ENCODE measurements around the gene COQ2. TPM values are rescaled to one million over a fixed set of nuclear protein-coding genes. Genes with fewer than 3 reads are reported as not detected.
"Not testable (repeated sequence)": the region's sequence is repeated elsewhere in the genome, so short reads cannot be mapped to it uniquely, and the experiment has no call there.

COQ2 gene
- total RNA-seq, 1 donor = 18.1 TPM

- TF ChIP-seq CTCF (IDR thresholded peaks at IDR 0.05; ENCODE audit: insufficient read depth, low read depth, low read length) = no peak
- no peak for DNase-seq (ENCODE audit: low read depth)
- H3K4me3 ChIP-seq (ENCODE audit: low read depth, low read length) = no peak overlapping the region
These were observed 20.6 kb upstream of the COQ2 start for GRCh38 chr4:83305187-83305586.

DNA sequence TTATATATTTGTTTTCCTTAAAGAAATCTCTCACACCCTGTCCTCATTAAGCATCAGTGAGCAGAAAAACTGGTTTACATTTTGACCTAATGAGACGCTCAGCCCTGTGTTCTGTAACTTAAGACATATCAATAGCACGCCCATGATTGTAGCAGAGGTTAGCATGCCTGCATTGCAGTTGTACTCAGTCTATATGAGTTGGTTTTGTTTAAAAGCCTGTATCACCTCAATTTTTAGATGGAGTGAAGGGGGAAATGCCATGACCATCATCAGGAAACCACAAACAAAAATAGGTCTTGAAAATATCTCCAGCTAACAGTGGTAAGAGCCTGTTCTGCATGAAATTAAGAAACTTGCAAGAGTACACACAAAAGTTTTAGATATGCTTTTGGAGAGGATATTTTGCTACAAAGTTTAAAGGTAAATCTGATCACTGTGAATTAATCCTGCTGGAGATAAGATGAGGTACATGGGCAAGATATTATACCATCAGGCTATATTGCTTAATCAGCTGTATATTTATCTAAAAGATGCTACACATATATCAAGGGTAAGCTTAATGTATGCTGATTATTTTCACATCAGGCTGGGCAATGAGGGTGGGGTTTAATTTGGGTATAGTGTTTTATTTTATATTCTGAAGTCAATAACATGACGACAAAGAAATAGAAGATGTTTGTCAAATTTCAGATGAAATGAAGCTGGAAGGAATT lies 13.1 kb upstream of the COQ2 start:
- no peak for TF ChIP-seq CTCF (IDR thresholded peaks at IDR 0.05; ENCODE audit: insufficient read depth, low read depth, low read length)
- DNase-seq (ENCODE audit: low read depth) = no peak
- H3K4me3 ChIP-seq (ENCODE audit: low read depth, low read length) = no peak overlapping the region

DNA sequence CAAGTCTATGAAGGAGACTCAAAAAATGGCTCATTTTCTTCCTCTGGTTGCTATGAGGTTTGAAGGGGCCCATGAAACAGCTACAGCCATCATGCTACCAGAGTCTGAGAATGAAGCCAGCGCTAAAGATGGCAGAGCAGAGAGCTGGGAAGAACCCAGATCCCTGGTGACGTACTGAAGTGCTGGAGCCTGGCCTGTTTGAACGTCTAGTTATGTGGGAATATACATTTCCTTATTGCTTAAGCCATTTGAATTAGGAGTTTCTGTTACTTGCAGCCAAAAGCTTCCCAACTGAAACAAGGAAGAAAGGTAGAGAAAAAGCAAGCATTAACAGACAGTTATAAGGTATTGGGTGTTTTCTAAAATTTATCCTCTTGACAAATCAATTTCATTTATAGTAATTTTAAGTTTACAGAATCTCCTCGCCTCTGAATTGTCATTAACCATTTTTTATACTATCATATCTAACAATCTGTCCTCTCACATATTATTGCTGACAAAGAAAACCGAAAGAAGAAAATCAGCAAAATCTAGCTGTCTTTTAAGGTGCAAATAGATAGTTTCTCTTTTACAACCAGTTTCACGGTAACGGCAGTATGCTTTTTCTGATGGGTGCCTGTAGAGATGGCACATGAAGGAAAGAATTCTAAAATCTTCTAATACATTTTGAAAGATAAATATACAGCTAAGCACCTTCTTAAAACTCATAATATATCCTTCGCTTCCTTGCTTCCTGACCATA lies 8.9 kb upstream of the COQ2 start:
- no peak for DNase-seq (ENCODE audit: low read depth)
- no peak for TF ChIP-seq CTCF (IDR thresholded peaks at IDR 0.05; ENCODE audit: insufficient read depth, low read depth, low read length)
- no peak overlapping the region for H3K4me3 ChIP-seq (ENCODE audit: low read depth, low read length)

GRCh38 chr4:83290059-83290774 lies 5.6 kb upstream of the COQ2 start:
- DNase-seq (ENCODE audit: low read depth); H3K4me3 ChIP-seq (ENCODE audit: low read depth, low read length): not testable (repeated sequence)

DNA sequence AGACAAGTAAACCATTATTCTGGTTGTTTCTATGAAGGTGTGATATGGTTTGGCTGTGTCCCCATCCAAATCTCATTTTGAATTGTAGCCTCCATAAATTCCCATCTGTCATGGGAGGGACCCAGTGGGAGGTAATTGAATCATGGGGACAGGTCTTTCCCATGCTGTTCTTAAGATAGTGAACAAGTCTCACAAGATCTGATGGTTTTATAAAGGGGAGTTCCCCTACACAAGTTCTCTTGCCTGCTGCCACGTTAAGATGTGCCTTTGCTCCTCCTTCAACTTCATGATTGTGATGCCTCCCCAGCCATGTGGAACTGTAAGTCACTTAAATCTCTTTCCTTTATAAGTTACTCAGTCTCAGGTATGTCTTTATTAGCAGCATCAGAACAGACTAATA lies 3.8 kb upstream of the COQ2 start:
- not testable (repeated sequence) for H3K4me3 ChIP-seq (ENCODE audit: low read depth, low read length); DNase-seq (ENCODE audit: low read depth)

GRCh38 chr4:83285055-83285407 lies 433 bp upstream of the COQ2 start:
- TF ChIP-seq CTCF (IDR thresholded peaks at IDR 0.05; ENCODE audit: insufficient read depth, low read depth, low read length) = no peak
- H3K4me3 ChIP-seq (ENCODE audit: low read depth, low read length) = peak overlapping the region; percentile 71
- DNase-seq (ENCODE audit: low read depth) = peak; percentile 64

DNA sequence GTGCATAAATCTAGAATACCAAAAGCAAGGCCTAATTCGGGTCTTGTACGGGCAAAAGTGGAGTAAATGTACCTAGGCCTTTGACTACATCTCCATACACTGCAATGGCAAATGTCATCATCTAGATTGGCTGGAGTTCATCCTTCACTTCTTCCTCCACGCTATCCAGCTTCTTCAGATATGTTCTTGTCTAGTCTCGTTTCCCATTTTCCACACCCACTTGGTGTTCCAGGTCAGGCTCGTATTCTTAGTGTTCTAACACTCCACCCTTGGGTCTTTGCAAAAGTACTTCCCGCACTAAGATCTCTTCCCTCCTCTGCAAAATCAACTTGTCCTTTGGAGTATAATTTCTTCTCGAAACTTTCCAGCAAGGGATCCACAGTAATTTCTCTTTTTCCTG lies 1.4 kb downstream of the COQ2 start:
- no peak for TF ChIP-seq CTCF (IDR thresholded peaks at IDR 0.05; ENCODE audit: insufficient read depth, low read depth, low read length)
- DNase-seq (ENCODE audit: low read depth) = no peak
- no peak overlapping the region for H3K4me3 ChIP-seq (ENCODE audit: low read depth, low read length)
